GM23338 (cell line): Measurements from ENCODE around the gene GRK3. TPM values are rescaled to one million over a fixed set of nuclear protein-coding genes. Genes with fewer than 3 reads are reported as not detected.

ENCODE experiments used
- ATAC-seq: fragments of 200-7000 bp; cut with Tn5 transposase; 3 replicates; pipeline ENCODE4 v1.9.1; 2020
- DNase-seq: peaks from one replicate; pipeline ENCODE4 v3.0.0-alpha.2; 2015; ENCODE audit warnings: low spot score
- H2AFZ ChIP-seq: fragments of 200-600 bp; sonication (generic); 2 replicates; pipeline ENCODE4 v1.8.0; 2016; ENCODE audit warnings: antibody characterized with exemption, mild to moderate bottlenecking, moderate library complexity
- H3F3A ChIP-seq: fragments of 200-600 bp; sonication (generic); replicated peaks from 2 replicates; pipeline ENCODE4 v1.8.0; 2017; ENCODE audit warnings: antibody characterized with exemption, mixed run types, low read depth
- H3K27ac ChIP-seq: fragments of 200-600 bp; sonication (generic); 2 replicates; pipeline ENCODE4 v1.6.1; 2016; ENCODE audit warnings: low read depth
- H3K27me3 ChIP-seq: fragments of 200-600 bp; sonication (generic); 2 replicates; pipeline ENCODE4 v1.8.0; 2016; ENCODE audit warnings: mild to moderate bottlenecking, mixed run types, moderate library complexity; ENCODE audit not compliant: insufficient read depth
- H3K36me3 ChIP-seq: fragments of 200-600 bp; sonication (generic); 2 replicates; pipeline ENCODE4 v1.8.0; 2016; ENCODE audit warnings: mild to moderate bottlenecking; ENCODE audit not compliant: insufficient read depth
- H3K4me1 ChIP-seq: fragments of 200-600 bp; sonication (generic); 2 replicates; pipeline ENCODE4 v1.8.0; 2016; ENCODE audit warnings: mild to moderate bottlenecking, moderate library complexity; ENCODE audit not compliant: insufficient read depth
- H3K4me2 ChIP-seq: fragments of 200-600 bp; sonication (generic); 2 replicates; pipeline ENCODE4 v1.7.1; 2017; ENCODE audit warnings: mixed run types
- H3K4me3 ChIP-seq: fragments of 200-600 bp; sonication (generic); 2 replicates; pipeline ENCODE4 v1.6.1; 2016; ENCODE audit warnings: mixed run types
- H3K79me2 ChIP-seq: fragments of 200-600 bp; sonication (generic); replicated peaks from 2 replicates; pipeline ENCODE4 v1.8.0; 2017; ENCODE audit warnings: mild to moderate bottlenecking; ENCODE audit not compliant: insufficient read depth
- H3K9me2 ChIP-seq: fragments of 200-600 bp; sonication (generic); 2 replicates; pipeline ENCODE4 v1.8.0; 2017; ENCODE audit not compliant: insufficient read depth
- H4K20me1 ChIP-seq: fragments of 200-600 bp; sonication (generic); replicated peaks from 2 replicates; pipeline ENCODE4 v1.8.0; 2017; ENCODE audit warnings: mild to moderate bottlenecking; ENCODE audit not compliant: insufficient read depth
- H3K27ac Mint-ChIP-seq: 2 replicates; pipeline ENCODE4 v1.8.0; 2020; ENCODE audit warnings: inconsistent platforms, mild to moderate bottlenecking, moderate library complexity, mixed read lengths
- H3K27me3 Mint-ChIP-seq: 3 replicates; pipeline ENCODE4 v1.8.0; 2022; ENCODE audit warnings: low read depth, mild to moderate bottlenecking, moderate library complexity, mixed read lengths, inconsistent platforms; ENCODE audit not compliant: insufficient read depth, poor library complexity
- H3K36me3 Mint-ChIP-seq: 3 replicates; pipeline ENCODE4 v1.8.0; 2021; ENCODE audit warnings: low read depth, mild to moderate bottlenecking, inconsistent platforms, moderate library complexity, mixed read lengths
- H3K4me1 Mint-ChIP-seq: 3 replicates; pipeline ENCODE4 v1.8.0; 2020; ENCODE audit warnings: mild to moderate bottlenecking, inconsistent platforms, mixed read lengths
- H3K4me3 Mint-ChIP-seq: 3 replicates; pipeline ENCODE4 v1.8.0; 2021; ENCODE audit warnings: moderate library complexity, mild to moderate bottlenecking, inconsistent platforms, mixed read lengths
- H3K9me3 Mint-ChIP-seq: 3 replicates; pipeline ENCODE4 v1.8.0; 2020; ENCODE audit warnings: moderate library complexity, mild to moderate bottlenecking, inconsistent platforms, mixed read lengths
- CREB1 ChIP-seq: fragments of 250-450 bp; sonication (Bioruptor Pico); IDR thresholded peaks from 2 replicates; pipeline ENCODE4 v1.5.0; 2020; ENCODE audit warnings: low read depth, mild to moderate bottlenecking, moderate library complexity
- CTCF ChIP-seq, 2 experiments: fragments of 200-600 bp in 1 of 2; sonication (generic) in 1 of 2; conservative IDR thresholded peaks; 2 replicates each; pipeline versions ENCODE4 v1.5.1 to v1.6.1; 2016 to 2017; ENCODE audit warnings: antibody characterized with exemption in 2 of 2, low read depth in 2 of 2, mild to moderate bottlenecking in 2 of 2, moderate library complexity in 1 of 2
- ETS1 ChIP-seq: IDR thresholded peaks from 2 replicates; pipeline ENCODE4 v1.6.1; 2016; ENCODE audit warnings: antibody characterized with exemption
- EZH2 ChIP-seq: fragments of 200-600 bp; sonication (generic); IDR thresholded peaks from one replicate; pipeline ENCODE4 v1.8.0; 2017; ENCODE audit warnings: antibody characterized with exemption, mild to moderate bottlenecking, low read depth; ENCODE audit not compliant: unreplicated experiment
- NANOG ChIP-seq: IDR thresholded peaks from 2 replicates; pipeline ENCODE4 v1.6.1; 2016; ENCODE audit warnings: antibody characterized with exemption, borderline replicate concordance
- REST ChIP-seq: IDR thresholded peaks from one replicate; pipeline ENCODE4 v1.6.1; 2018; ENCODE audit warnings: antibody characterized with exemption; ENCODE audit not compliant: unreplicated experiment
- ZNF331 ChIP-seq: fragments of 250-450 bp; sonication (Bioruptor Pico); IDR thresholded peaks from 2 replicates; pipeline ENCODE4 v1.5.0; 2020; ENCODE audit warnings: low read depth, mild to moderate bottlenecking, moderate library complexity
- ZNF462 ChIP-seq: fragments of 250-450 bp; sonication (Bioruptor Pico); IDR thresholded peaks from 2 replicates; pipeline ENCODE4 v1.5.0; 2020; ENCODE audit warnings: mild to moderate bottlenecking, moderate library complexity
- polyA plus RNA-seq: library from polyadenylated mRNA; unstranded; fragments of >200 nt; fragmentation: Nextera tagmentation; extraction: Ambion mirVana; gene quantifications from 2 replicates; pipeline ENCODE4 v1.2.1, GENCODE V29; 2016
- total RNA-seq: library from RNA; depleted of rRNA; stranded (reverse); fragments of >200 nt; shearing (Covaris generic); gene quantifications from 2 replicates; pipeline ENCODE4 v1.2.3, GENCODE V29; 2014

The GRK3 gene
- total and polyA plus RNA-seq, 2 experiments from 2014 or later = 6.0 to 25.3 TPM

- Histone ChIP-seq H3K4me1 (no peaks in the 10 kb centered on the region; the same call in 1 of the 2 replicates), H3F3A (no peaks in the 10 kb centered on the region), H2AFZ (no peak overlapping the region), H4K20me1 (no peaks in the 10 kb centered on the region), H3K9me2 (no peaks in the 10 kb centered on the region), H3K36me3 (no peaks in the 10 kb centered on the region), H3K27ac (no peak overlapping the region), H3K4me2 (no peak overlapping the region), H3K79me2 (no peaks in the 10 kb centered on the region), H3K4me3 (no peak overlapping the region), H3K27me3 (no peaks in the 10 kb centered on the region)
- H3K36me3 Mint-ChIP-seq = no peaks in the 10 kb centered on the region
- ATAC-seq (no peak), DNase-seq (no peak)
- peaks cover 2% of the 10 kb centered on the region for H3K27me3 Mint-ChIP-seq
- H3K9me3 Mint-ChIP-seq = 0 out of 3 replicates have a peak, but pooled peaks cover 4% of the 10 kb centered on the region
- no peak overlapping the region for H3K27ac Mint-ChIP-seq
- H3K4me1 Mint-ChIP-seq = peaks cover 19% of the 10 kb centered on the region
- TF ChIP-seq CREB1 (CRISPR knock-in tag) (no peak), ZNF462 (CRISPR knock-in tag) (no peak), CTCF (conservative IDR thresholded peaks at IDR 0.05; ENCODE audit: low read depth in 2 of 2) (no peak), NANOG (no peak), EZH2 (no peak), ZNF331 (no peak), ETS1 (no peak), REST (no peak)
- H3K4me3 Mint-ChIP-seq = no peak overlapping the region
Measured at GRCh38 chr22:25546242-25546641, 18.2 kb upstream of the GRK3 start.
